Naive thymus-derived CD4-positive, alpha-beta T cell (primary cell): ENCODE results near the gene ING1. TPM values are rescaled to one million over a fixed set of nuclear protein-coding genes. Genes with fewer than 3 reads are reported as not detected.

Experiments used
- ATAC-seq: fragments of 150-1000 bp; cut with Tn5 transposase; 2 replicates; pipeline ENCODE4 v1.10.0; 2021; ENCODE audit warnings: mild to moderate bottlenecking, moderate library complexity
- CTCF ChIA-PET: fragments of 350-600 bp; sonication (Branson Sonifier 250); formaldehyde crosslinking; loops from one replicate; lab custom pipeline; 2021; ENCODE audit warnings: antibody characterized with exemption; lab: Charles Lee
- POLR2A ChIA-PET: fragments of 350-600 bp; sonication (Branson Sonifier 250); formaldehyde crosslinking; loops from one replicate; lab custom pipeline; 2021; ENCODE audit warnings: antibody characterized with exemption, inconsistent platforms; lab: Charles Lee
- DNase-seq, 9 donors: peaks; one replicate each; pipeline versions ENCODE4 v3.0.0 to v3.0.0-alpha.2; 2020 to 2022; ENCODE audit warnings: mixed read lengths in 1 of 9
- H3K27ac ChIP-seq: one replicate; pipeline ENCODE4 v1.7.0; 2013; ENCODE audit warnings: mild to moderate bottlenecking, low read depth, low read length, moderate library complexity
- H3K27me3 ChIP-seq, 2 donors: one replicate each; pipeline ENCODE4 v1.7.0; 2013; ENCODE audit warnings: low read length in 2 of 2, mild to moderate bottlenecking in 2 of 2, moderate library complexity in 2 of 2; ENCODE audit not compliant: control insufficient read depth in 2 of 2, insufficient read depth in 2 of 2
- H3K36me3 ChIP-seq, 3 experiments: 1 replicate in 2 of 3; 2 replicates in 1 of 3; pipeline ENCODE4 v1.7.0; 2013; ENCODE audit warnings: low read length in 3 of 3, mild to moderate bottlenecking in 3 of 3, moderate library complexity in 1 of 3; ENCODE audit not compliant: insufficient read depth in 3 of 3, control insufficient read depth in 2 of 3
- H3K4me1 ChIP-seq, 2 donors: one replicate each; pipeline ENCODE4 v1.7.0; 2013; ENCODE audit warnings: low read length in 2 of 2, mild to moderate bottlenecking in 2 of 2, moderate library complexity in 1 of 2; ENCODE audit not compliant: control insufficient read depth in 2 of 2, insufficient read depth in 2 of 2
- H3K4me3 ChIP-seq: 2 replicates; pipeline ENCODE4 v1.7.0; 2013; ENCODE audit warnings: mild to moderate bottlenecking, low read length
- H3K9me3 ChIP-seq, 3 experiments: 1 replicate in 2 of 3; 2 replicates in 1 of 3; pipeline ENCODE4 v1.7.0; 2013; ENCODE audit warnings: low read length in 3 of 3; ENCODE audit not compliant: control insufficient read depth in 2 of 3
- H3K27ac Mint-ChIP-seq, 9 donors: one replicate each; pipeline ENCODE4 v1.8.0; 2020 to 2022; ENCODE audit warnings: mixed read lengths in 9 of 9, mild to moderate bottlenecking in 8 of 9, moderate library complexity in 5 of 9, inconsistent platforms in 2 of 9
- H3K27me3 Mint-ChIP-seq, 5 donors: one replicate each; pipeline ENCODE4 v1.8.0; 2021 to 2022; ENCODE audit warnings: mixed read lengths in 5 of 5, mild to moderate bottlenecking in 1 of 5
- H3K36me3 Mint-ChIP-seq, 5 donors: one replicate each; pipeline ENCODE4 v1.8.0; 2020 to 2022; ENCODE audit warnings: mixed read lengths in 5 of 5, mild to moderate bottlenecking in 3 of 5, inconsistent platforms in 1 of 5
- H3K4me1 Mint-ChIP-seq, 7 donors: one replicate each; pipeline ENCODE4 v1.8.0; 2020 to 2022; ENCODE audit warnings: mixed read lengths in 7 of 7, mild to moderate bottlenecking in 3 of 7, inconsistent platforms in 1 of 7
- H3K4me3 Mint-ChIP-seq, 10 donors: one replicate each; pipeline ENCODE4 v1.8.0; 2020 to 2022; ENCODE audit warnings: mild to moderate bottlenecking in 10 of 10, mixed read lengths in 10 of 10, moderate library complexity in 6 of 10, inconsistent platforms in 2 of 10
- H3K9me3 Mint-ChIP-seq, 11 donors: one replicate each; pipeline ENCODE4 v1.8.0; 2020 to 2022; ENCODE audit warnings: mixed read lengths in 11 of 11, mild to moderate bottlenecking in 4 of 11, inconsistent platforms in 1 of 11, moderate library complexity in 1 of 11
- intact Hi-C, 2 donors: fragments of 100-400 bp; cut with micrococcal nuclease; formaldehyde crosslinking; loops; one replicate each; pipeline ENCODE4 v1.15.1; 2023
- polyA plus RNA-seq, 2 donors: library from polyadenylated mRNA; unstranded; fragments of 300-500 nt; fragmentation: Illumina TruSeq; gene quantifications; one replicate each; pipeline ENCODE4 v1.2.3, GENCODE V29; 2021
- total RNA-seq, 6 experiments: library from RNA in 5 of 6; stranded (reverse) in 5 of 6; gene quantifications; 1 replicate in 5 of 6; 2 replicates in 1 of 6; pipeline ENCODE4 v1.2.3 and lab custom pipeline; 2021 to 2026

ING1 gene
- total and polyA plus RNA-seq, 7 experiments from 2014 or later, result 9.1 to 33.8 (median 21.8) TPM

DNA sequence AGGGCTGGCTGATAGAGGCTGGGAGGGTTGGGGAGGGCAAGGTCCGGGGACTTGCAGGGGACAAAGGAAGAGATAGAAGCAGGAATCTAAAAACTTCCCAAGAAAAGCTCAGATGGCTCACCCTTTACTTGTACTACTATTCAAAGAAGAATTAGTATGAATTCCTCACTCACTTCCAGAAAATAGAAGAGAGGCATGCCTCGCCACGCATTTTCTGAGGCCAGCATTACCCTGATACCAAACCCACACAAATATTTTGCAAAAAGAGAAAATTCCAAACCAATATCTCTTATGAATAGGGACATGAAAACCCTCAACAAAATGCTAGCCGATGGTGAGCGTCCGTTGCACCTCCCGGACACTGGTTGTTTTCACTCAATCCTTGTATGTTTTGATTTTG, 54.0 kb downstream of the ING1 start:
- no peaks in the 10 kb centered on the region for H3K36me3 ChIP-seq
- DNase-seq, result no peak
- intact Hi-C loops, result no loop called here
- no peak overlapping the region for H3K4me3 ChIP-seq
- Mint-ChIP-seq H3K27ac (no peak overlapping the region), H3K27me3 (peaks cover 12 to 45% (median 15%) of the 10 kb centered on the region in 5 donors), H3K4me3 (no peak overlapping the region), H3K36me3 (peaks cover 0 to 4% (median 3%) of the 10 kb centered on the region in 5 donors), H3K4me1 (peaks cover 0 to 2% (median 0%) of the 10 kb centered on the region in 7 donors), H3K9me3 (peaks cover 0 to 6% (median 1%) of the 10 kb centered on the region in 11 donors)
- POLR2A ChIA-PET, result no interaction called here
- CTCF ChIA-PET, result no interaction called here
- H3K27ac ChIP-seq, result no peak overlapping the region
- H3K4me1 ChIP-seq, result no peaks in the 10 kb centered on the region
- no peaks in the 10 kb centered on the region for H3K9me3 ChIP-seq
- H3K27me3 ChIP-seq, result no peaks in the 10 kb centered on the region
- ATAC-seq, result no peak

DNA sequence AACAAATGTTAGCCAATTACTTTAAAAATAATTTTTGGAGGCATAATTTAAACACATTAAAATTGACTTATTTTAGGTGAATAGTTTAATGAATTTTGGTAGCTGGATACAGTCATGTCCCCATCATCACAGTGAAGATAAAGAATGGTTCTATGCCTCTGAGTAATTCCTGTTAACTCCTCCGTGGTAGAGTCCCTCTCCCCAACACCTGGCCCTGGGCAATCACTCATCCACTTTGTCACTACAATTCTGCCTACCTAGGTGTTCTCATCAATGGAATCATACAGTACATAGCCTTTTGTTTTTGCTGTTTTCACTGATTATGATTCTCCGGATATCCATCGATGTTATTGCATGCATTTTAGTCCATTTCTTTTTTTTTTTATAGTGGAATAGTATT, 55.6 kb downstream of the ING1 start:
- no peaks in the 10 kb centered on the region for H3K9me3 ChIP-seq
- CTCF ChIA-PET, result no interaction called here
- no peak overlapping the region for H3K4me3 Mint-ChIP-seq
- H3K4me1 ChIP-seq, result no peaks in the 10 kb centered on the region
- POLR2A ChIA-PET, result no interaction called here
- H3K4me1 Mint-ChIP-seq, result peaks cover 0 to 2% (median 0%) of the 10 kb centered on the region in 7 donors
- no peak overlapping the region for H3K4me3 ChIP-seq
- no peaks in the 10 kb centered on the region for H3K36me3 ChIP-seq
- DNase-seq (no peak), ATAC-seq (no peak)
- H3K27ac Mint-ChIP-seq, result no peak overlapping the region
- H3K36me3 Mint-ChIP-seq, result no peaks in the 10 kb centered on the region
- H3K27me3 ChIP-seq, result no peaks in the 10 kb centered on the region
- intact Hi-C loops, result no loop called here
- H3K9me3 Mint-ChIP-seq, result peaks cover 0 to 2% (median 0%) of the 10 kb centered on the region in 11 donors
- no peak overlapping the region for H3K27ac ChIP-seq
- peaks cover 7 to 41% (median 18%) of the 10 kb centered on the region in 5 donors for H3K27me3 Mint-ChIP-seq

DNA sequence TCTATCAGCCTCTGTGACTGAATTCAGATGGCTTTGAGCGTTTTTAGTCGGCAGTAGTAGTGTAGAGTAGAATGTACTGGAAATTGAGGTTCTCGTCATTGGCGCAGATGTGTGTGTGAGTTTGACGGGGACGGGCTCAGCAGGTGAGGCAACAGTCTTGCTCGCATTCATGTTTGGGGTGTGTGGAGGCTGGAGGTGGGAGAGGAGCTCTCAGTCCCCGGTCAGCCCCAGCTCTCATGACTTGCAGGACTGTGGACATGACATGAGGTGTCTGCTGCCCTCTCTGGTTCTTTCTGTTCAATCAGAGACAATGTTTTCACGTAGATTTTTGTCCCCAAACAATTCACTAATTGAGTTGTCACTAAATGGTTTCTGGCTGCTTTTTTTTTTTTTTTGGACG, 57.2 kb downstream of the ING1 start:
- ATAC-seq, result no peak
- H3K4me3 ChIP-seq, result no peak overlapping the region
- no peak for DNase-seq
- Mint-ChIP-seq H3K36me3 (no peaks in the 10 kb centered on the region), H3K27ac (no peak overlapping the region), H3K4me3 (no peak overlapping the region), H3K27me3 (peaks cover 5 to 30% (median 14%) of the 10 kb centered on the region in 5 donors), H3K4me1 (peaks cover 0 to 2% (median 0%) of the 10 kb centered on the region in 7 donors), H3K9me3 (peaks cover 0 to 1% (median 0%) of the 10 kb centered on the region in 11 donors)
- intact Hi-C loops, result loop anchor here in 1 of 2 donors (2.0 kb wide), 1 partner anchor 66 kb away; no protein-coding TSS in a partner anchor
- ChIA-PET POLR2A (no interaction called here), CTCF (interaction anchor here (0.5 kb wide), 1 partner anchor 20 kb away, joined by 3 read pairs; no protein-coding TSS in a partner anchor)
- H3K27me3 ChIP-seq, result no peaks in the 10 kb centered on the region
- H3K4me1 ChIP-seq, result no peaks in the 10 kb centered on the region
- no peaks in the 10 kb centered on the region for H3K36me3 ChIP-seq
- H3K27ac ChIP-seq, result no peak overlapping the region
- no peaks in the 10 kb centered on the region for H3K9me3 ChIP-seq

DNA sequence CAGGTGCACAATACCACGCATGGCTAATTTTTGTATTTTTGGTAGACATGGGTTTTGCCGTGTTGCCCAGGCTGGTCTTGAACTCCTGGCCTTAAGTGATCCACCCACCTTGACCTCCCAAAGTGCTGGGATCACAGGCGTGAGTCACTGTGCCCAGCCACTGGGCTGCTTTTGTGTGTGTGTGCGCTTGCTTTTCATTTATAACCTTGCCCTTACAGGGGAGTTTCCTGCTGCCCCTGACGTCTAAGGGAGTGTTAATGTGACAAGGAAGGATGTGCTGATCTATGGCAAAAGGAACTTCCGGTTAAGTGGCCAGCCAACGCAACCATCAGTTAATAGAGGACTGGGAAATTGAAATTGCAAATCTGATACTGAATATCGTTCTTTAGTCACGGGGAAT, 57.7 kb downstream of the ING1 start:
- H3K4me1 Mint-ChIP-seq, result peaks cover 0 to 2% (median 0%) of the 10 kb centered on the region in 7 donors
- CTCF ChIA-PET, result no interaction called here
- POLR2A ChIA-PET, result no interaction called here
- H3K9me3 Mint-ChIP-seq, result peaks cover 0 to 1% (median 0%) of the 10 kb centered on the region in 11 donors
- H3K4me3 ChIP-seq, result no peak overlapping the region
- H3K4me1 ChIP-seq, result no peaks in the 10 kb centered on the region
- no peak for DNase-seq
- H3K36me3 ChIP-seq, result no peaks in the 10 kb centered on the region
- intact Hi-C loops, result loop anchor here in 1 of 2 donors (2.0 kb wide), 1 partner anchor 66 kb away; no protein-coding TSS in a partner anchor
- ATAC-seq, result no peak
- no peak overlapping the region for H3K4me3 Mint-ChIP-seq
- H3K27me3 ChIP-seq, result no peaks in the 10 kb centered on the region
- no peak overlapping the region for H3K27ac ChIP-seq
- H3K9me3 ChIP-seq, result no peaks in the 10 kb centered on the region
- H3K36me3 Mint-ChIP-seq, result no peaks in the 10 kb centered on the region
- peaks cover 5 to 29% (median 12%) of the 10 kb centered on the region in 5 donors for H3K27me3 Mint-ChIP-seq
- H3K27ac Mint-ChIP-seq, result no peak overlapping the region

DNA sequence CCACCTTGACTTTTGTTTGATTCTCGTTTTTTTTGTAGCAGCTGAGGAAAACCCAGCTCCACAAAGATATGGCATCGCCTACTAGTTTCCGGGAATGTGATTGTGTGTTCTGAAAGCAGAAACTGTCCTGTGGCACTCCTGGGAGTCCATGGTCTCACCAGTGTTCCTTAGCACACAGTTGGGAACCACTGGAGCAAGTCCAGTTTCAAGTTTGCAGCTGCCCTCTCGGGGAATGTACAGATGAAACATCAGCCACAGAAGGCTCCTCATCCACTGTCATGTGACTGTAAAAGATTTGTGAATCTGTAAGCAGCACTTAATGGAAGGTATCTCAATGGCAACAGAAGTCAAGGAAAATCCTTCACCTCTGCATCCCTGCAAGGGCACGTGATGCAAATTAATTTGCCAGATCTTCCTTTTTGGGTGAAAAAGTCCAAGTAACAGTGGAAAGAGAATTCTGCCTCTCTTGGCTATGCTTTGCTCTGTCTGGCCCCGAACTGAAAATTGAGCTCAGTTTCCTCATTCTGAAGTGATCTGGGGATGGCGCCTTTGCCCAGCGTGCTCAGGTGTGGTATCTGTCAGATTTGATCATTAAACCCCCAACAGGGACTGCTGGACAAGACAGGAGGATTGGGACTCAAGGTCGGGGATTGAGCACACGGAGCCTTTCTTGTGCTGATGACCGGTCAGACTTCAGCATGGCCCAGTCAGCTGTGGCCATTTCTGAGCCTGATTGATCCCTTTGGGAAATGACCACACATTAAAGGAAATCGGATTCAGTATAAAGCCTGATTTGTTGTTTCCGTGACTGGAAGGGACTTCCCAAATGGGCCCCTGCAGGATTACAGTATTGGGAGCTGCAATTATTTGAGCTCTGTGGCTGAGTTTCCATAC, 58.8 kb downstream of the ING1 start:
- ATAC-seq (no peak), DNase-seq (no peak)
- H3K4me1 ChIP-seq, result no peaks in the 10 kb centered on the region
- no peaks in the 10 kb centered on the region for H3K36me3 Mint-ChIP-seq
- no peaks in the 10 kb centered on the region for H3K9me3 Mint-ChIP-seq
- H3K27ac Mint-ChIP-seq, result no peak overlapping the region
- peaks cover 0 to 2% (median 0%) of the 10 kb centered on the region in 7 donors for H3K4me1 Mint-ChIP-seq
- H3K36me3 ChIP-seq, result no peaks in the 10 kb centered on the region
- POLR2A ChIA-PET, result interaction anchor here (0.6 kb wide), 1 partner anchor 48 kb away, joined by 3 read pairs; no protein-coding TSS in a partner anchor
- no peak overlapping the region for H3K27ac ChIP-seq
- CTCF ChIA-PET, result interaction anchor here (0.6 kb wide), 1 partner anchor 380 kb away, joined by 3 read pairs; no protein-coding TSS in a partner anchor
- H3K27me3 Mint-ChIP-seq, result peaks cover 5 to 26% (median 12%) of the 10 kb centered on the region in 5 donors
- no peaks in the 10 kb centered on the region for H3K9me3 ChIP-seq
- no peaks in the 10 kb centered on the region for H3K27me3 ChIP-seq
- no peak overlapping the region for H3K4me3 Mint-ChIP-seq
- intact Hi-C loops, result no loop called here
- H3K4me3 ChIP-seq, result no peak overlapping the region
